ENCODE measurements around the gene CTNNA2.

DNA sequence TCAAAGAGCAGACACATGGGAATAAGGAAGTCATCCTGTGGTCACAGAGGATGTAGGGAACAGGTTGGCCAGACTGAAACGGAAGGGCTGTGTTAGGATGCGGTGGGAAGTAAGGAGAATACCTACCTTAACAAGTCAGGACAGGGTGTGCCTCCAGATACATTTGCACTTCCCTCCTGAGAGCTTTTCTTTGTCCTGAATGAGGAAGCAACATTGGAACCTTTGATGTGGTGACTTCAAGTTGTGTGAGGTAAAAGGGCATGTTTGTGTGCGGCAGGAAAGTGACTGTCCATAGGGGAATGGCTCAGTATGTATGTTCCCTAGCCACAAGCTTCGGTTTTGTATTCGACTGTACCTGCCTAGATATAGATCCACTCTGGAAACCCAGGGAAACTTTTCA, 816.6 kb downstream of the CTNNA2 start:
- TF ChIP-seq ZBTB33 (IDR thresholded peaks at IDR 0.05; ENCODE audit: borderline replicate concordance, low read depth) = no peak
- TF ChIP-seq YY1 (IDR thresholded peaks at IDR 0.05; ENCODE audit: low read depth) = no peak
- TF ChIP-seq, protein P1, sequence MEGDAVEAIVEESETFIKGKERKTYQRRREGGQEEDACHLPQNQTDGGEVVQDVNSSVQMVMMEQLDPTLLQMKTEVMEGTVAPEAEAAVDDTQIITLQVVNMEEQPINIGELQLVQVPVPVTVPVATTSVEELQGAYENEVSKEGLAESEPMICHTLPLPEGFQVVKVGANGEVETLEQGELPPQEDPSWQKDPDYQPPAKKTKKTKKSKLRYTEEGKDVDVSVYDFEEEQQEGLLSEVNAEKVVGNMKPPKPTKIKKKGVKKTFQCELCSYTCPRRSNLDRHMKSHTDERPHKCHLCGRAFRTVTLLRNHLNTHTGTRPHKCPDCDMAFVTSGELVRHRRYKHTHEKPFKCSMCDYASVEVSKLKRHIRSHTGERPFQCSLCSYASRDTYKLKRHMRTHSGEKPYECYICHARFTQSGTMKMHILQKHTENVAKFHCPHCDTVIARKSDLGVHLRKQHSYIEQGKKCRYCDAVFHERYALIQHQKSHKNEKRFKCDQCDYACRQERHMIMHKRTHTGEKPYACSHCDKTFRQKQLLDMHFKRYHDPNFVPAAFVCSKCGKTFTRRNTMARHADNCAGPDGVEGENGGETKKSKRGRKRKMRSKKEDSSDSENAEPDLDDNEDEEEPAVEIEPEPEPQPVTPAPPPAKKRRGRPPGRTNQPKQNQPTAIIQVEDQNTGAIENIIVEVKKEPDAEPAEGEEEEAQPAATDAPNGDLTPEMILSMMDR (IDR thresholded peaks at IDR 0.05) = no peak
- no peak for TF ChIP-seq EP300 (IDR thresholded peaks at IDR 0.05; ENCODE audit: borderline replicate concordance in 1 of 2, low read depth in 1 of 2, low read length in 1 of 2)
- TF ChIP-seq ELF1 (IDR thresholded peaks at IDR 0.05) = no peak
- no peak for TF ChIP-seq TAF1 (IDR thresholded peaks at IDR 0.05; ENCODE audit: borderline replicate concordance, low read depth, low read length)
- no peak for TF ChIP-seq FOXJ3 (CRISPR knock-in tag; IDR thresholded peaks at IDR 0.05)
- TF ChIP-seq MAX (IDR thresholded peaks at IDR 0.05; ENCODE audit: low read depth) = no peak
- no peak for TF ChIP-seq POLR2AphosphoS5 (IDR thresholded peaks at IDR 0.05; ENCODE audit: low read depth, low read length)
- TF ChIP-seq MXI1 (IDR thresholded peaks at IDR 0.05; ENCODE audit: low read depth, low read length) = no peak

Data from SK-N-SH (cell line).